Amniotic stem cell (primary cell): ENCODE data around the gene RNF213.
"Not testable (repeated sequence)": the region's sequence is repeated elsewhere in the genome, so short reads cannot be mapped to it uniquely, and the experiment has no call there.

ENCODE experiments used
- DNase-seq: peaks from one replicate; lab custom pipeline; 2025; lab: John Stamatoyannopoulos, UW

RNF213 gene

DNA sequence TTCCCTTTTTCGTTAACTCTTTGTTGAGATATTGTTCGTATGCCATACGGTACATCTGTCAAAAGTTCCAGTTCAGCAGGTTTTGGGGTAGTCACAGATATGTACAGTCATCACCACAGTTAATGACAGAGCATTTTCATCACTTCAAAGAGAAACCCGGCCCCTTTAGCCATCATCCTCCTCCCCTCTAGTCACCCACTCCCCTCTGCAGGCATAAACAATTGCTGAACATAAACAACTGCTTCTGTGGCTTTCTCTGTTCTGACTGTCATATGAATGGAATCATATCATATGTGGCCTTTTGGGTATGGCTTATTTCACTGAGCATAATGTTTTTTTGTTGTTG is 59.3 kb downstream of the RNF213 start:
- no peak for DNase-seq

GRCh38 chr17:80320496-80320895 is 59.8 kb downstream of the RNF213 start:
- DNase-seq: no peak

GRCh38 chr17:80322864-80323263 is 62.2 kb downstream of the RNF213 start:
- no peak for DNase-seq

- no peak for DNase-seq
Observed at GRCh38 chr17:80323982-80324381, 63.3 kb downstream of the RNF213 start.

GRCh38 chr17:80327518-80327917 is 66.9 kb downstream of the RNF213 start:
- DNase-seq: no peak

DNA sequence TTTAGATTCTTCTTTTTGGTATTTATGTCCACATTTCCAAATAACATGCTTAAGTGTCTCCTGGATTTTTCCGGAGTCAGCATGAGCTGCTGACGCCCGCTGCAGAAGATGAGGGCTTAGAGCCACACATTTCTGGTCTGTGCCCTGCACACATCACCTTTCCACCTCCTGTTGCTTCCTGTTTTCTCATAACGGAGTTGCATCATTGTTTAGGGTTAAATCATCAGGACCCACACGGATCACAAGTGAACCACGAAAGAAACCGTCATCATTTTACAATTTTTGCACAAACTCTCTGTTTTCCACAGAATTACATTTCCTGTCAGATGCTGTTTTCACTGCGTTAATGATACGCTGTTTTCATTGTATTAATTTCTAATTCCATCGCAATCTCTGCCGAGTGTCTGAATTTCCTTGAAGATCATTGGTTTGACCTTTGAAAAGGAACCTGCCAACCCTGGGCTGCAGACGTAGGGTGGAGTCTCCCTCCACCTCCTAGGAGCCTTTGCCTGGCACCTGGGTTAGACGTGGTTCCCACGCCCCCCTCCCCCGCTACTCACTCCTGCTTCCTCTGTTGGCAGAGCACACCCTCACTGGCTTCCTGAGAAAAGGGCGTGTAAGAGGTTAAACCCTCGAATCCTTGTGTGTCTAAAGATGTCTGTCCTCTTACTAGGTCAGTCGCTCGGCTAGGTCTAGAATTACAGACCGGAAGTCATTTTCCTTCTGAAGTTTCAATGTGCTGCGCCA is 68.2 kb downstream of the RNF213 start:
- no peak for DNase-seq

- DNase-seq: not testable (repeated sequence)
Observed at GRCh38 chr17:80329421-80329820, 68.8 kb downstream of the RNF213 start.

- DNase-seq: no peak
Observed at GRCh38 chr17:80330276-80330675, 69.6 kb downstream of the RNF213 start.

DNA sequence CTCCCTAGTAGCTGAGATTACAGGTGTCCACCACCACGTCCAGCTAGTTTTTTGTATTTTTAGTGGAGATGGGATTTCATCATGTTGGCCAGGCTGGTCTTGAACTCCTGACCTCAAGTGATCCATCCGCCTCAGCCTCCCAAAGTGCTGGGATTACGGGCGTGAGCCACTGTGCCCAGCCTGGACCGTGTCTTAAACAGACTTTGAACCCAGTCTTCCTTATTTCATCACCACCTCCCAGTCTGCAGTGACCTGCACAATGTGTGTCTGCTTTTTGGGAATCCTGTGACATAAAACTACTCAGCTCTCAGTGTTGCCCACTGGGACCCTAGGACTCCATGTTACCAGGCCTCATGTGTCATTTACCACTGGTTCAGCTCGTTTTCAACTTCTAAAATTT is 70.3 kb downstream of the RNF213 start:
- not testable (repeated sequence) for DNase-seq

GRCh38 chr17:80331820-80332219 is 71.2 kb downstream of the RNF213 start:
- DNase-seq: no peak

GRCh38 chr17:80337195-80337895 is 76.7 kb downstream of the RNF213 start:
- no peak for DNase-seq

- DNase-seq: no peak
Observed at GRCh38 chr17:80339118-80339517, 78.5 kb downstream of the RNF213 start.

DNA sequence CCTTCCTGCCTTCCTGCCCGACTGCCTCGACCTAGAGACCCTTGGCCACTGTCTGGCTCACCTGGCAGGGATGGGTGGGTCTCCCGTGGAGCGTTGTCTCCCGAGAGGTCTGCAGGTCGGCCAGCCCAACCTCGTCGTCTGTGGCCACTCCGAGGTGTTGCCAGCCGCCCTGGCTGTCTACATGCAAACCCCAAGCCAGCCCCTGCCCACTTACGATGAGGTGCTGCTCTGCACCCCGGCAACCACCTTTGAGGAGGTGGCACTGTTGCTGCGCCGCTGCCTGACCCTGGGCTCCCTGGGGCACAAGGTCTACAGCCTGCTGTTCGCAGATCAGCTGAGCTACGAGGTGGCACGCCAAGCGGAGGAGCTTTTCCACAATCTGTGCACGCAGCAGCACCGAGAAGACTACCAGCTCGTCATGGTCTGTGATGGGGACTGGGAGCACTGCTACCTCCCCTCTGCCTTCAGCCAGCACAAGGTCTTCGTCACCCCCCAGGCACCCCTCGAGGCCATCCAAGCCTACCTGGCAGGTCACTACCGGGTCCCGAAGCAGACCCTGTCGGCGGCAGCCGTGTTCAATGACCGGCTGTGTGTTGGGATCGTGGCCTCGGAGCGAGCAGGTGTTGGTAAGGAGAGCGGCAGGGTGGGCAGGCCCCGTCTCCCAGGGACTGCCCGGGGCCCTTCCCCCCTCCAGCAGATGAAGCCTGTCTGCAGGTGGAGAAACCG is 79.2 kb downstream of the RNF213 start:
- DNase-seq: no peak

DNA sequence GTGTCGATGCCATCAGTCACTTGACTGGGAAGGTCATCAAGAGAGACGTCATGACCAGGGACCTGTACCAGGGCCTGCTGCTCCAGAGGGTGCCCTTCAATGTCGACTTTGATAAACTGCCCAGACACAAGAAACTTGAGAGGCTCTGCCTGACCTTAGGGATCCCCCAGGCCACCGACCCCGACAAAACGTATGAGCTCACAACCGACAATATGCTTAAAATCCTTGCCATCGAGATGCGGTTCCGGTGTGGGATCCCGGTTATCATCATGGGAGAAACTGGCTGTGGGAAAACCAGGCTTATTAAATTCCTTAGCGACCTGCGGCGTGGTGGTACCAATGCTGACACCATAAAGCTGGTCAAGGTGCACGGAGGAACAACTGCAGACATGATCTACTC is 84.7 kb downstream of the RNF213 start:
- no peak for DNase-seq

DNA sequence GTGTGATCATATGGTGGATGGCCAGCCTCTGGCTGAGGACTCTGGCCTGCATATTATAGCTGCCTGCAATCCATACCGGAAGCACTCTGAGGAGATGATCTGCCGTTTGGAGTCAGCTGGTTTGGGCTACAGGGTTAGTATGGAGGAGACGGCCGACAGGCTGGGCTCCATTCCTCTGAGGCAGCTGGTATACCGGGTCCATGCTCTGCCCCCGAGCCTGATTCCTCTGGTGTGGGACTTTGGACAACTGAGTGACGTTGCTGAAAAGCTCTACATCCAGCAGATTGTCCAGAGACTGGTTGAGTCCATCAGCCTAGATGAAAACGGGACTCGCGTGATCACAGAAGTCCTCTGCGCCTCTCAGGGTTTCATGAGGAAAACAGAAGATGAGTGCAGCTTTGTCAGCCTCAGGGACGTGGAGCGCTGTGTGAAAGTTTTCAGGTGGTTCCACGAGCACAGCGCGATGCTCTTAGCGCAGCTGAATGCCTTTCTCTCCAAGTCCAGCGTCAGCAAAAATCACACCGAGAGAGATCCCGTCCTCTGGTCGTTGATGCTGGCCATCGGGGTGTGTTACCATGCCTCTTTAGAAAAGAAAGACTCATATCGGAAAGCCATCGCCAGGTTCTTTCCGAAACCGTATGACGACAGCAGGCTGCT is 85.3 kb downstream of the RNF213 start:
- DNase-seq: no peak

DNA sequence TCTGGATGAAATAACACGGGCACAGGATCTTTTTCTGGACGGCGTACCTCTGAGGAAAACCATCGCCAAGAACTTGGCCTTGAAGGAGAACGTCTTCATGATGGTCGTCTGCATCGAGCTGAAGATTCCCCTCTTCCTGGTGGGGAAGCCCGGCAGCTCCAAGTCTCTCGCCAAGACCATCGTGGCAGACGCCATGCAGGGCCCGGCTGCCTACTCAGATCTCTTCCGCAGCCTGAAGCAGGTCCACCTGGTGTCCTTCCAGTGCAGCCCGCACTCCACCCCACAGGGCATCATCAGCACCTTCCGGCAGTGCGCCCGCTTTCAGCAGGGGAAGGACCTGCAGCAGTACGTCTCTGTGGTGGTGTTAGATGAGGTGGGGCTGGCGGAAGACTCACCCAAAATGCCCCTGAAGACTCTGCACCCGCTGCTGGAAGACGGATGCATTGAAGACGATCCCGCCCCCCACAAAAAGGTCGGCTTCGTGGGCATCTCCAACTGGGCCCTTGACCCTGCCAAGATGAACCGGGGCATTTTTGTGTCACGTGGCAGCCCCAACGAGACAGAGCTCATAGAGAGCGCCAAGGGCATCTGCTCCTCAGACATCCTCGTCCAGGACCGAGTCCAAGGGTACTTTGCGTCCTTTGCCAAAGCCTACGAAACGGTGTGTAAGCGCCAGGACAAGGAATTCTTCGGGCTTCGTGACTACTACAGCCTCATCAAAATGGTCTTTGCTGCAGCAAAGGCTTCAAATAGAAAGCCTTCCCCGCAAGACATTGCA is 86.0 kb downstream of the RNF213 start:
- DNase-seq: no peak

DNA sequence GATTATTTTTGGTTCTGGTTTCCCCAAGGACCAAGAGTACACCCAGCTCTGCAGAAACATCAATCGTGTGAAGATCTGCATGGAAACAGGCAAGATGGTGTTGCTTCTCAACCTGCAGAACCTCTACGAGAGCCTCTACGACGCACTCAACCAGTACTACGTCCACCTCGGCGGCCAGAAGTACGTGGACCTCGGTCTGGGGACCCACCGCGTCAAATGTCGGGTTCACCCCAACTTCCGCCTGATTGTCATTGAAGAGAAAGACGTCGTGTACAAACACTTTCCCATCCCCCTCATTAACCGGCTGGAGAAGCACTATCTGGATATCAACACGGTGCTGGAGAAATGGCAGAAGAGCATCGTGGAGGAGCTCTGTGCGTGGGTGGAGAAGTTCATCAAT is 86.9 kb downstream of the RNF213 start:
- DNase-seq: no peak

DNA sequence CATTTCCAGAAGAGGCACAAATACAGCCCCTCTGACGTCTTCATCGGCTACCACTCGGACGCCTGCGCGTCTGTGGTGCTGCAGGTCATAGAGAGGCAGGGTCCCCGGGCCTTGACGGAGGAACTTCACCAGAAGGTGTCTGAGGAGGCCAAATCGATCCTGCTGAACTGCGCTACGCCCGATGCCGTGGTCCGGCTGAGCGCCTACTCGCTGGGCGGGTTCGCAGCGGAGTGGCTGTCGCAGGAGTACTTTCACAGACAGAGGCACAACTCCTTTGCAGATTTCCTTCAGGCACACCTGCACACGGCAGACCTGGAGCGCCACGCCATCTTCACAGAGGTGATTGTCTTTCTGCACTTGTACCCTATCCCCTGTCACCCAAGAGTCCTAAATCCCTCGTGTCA is 87.3 kb downstream of the RNF213 start:
- no peak for DNase-seq

- no peak for DNase-seq
Observed at GRCh38 chr17:80348551-80349150, 88.0 kb downstream of the RNF213 start.

DNA sequence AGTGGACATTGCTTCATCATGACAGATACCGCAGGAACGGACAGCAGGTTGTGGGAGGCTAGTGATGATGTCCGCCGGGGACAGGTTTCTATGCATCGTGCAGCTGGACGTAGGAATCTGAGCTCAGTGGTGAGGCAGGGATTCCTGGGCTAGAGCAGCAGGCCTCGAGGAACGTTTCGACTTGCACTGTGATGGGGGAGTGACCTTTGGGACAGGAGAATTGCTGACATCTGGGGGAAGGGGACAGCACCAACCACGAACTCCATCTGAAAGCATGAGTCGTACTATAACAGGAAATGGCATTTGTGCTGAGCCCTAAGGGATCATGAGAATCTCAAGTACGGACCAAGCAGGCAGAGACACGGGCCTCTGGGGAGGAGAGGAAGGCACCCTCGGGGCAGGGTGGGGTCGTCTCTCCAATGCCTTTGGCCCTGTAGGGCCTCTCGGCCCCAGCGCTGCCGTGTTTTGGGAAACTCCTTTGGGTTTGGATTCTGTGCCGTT is 88.5 kb downstream of the RNF213 start:
- no peak for DNase-seq

GRCh38 chr17:80349751-80350150 is 89.1 kb downstream of the RNF213 start:
- no peak for DNase-seq
